DOHH2 (cell line): Measurements from ENCODE around the gene CDH4.

Experiments used
- H3F3A ChIP-seq: fragments of 200-600 bp; sonication (generic), shearing (Covaris generic); 2 replicates; pipeline ENCODE4 v1.6.0; 2016; ENCODE audit warnings: antibody characterized with exemption, mild to moderate bottlenecking; ENCODE audit not compliant: control insufficient read depth, insufficient read depth
- H3K27ac ChIP-seq: fragments of 200-600 bp; sonication (generic); 2 replicates; pipeline ENCODE4 v1.5.1; 2014; ENCODE audit warnings: low read depth, mild to moderate bottlenecking, low read length, moderate library complexity
- H3K27me3 ChIP-seq: fragments of 200-600 bp; sonication (generic); 2 replicates; pipeline ENCODE4 v1.6.1; 2014; ENCODE audit warnings: mild to moderate bottlenecking, low read length, mixed read lengths; ENCODE audit not compliant: control insufficient read depth
- H3K36me3 ChIP-seq: fragments of 200-600 bp; sonication (generic); 2 replicates; pipeline ENCODE4 v1.6.1; 2014; ENCODE audit warnings: mild to moderate bottlenecking, low read length, moderate library complexity, mixed read lengths; ENCODE audit not compliant: control insufficient read depth
- H3K4me1 ChIP-seq: fragments of 200-600 bp; sonication (generic); 2 replicates; pipeline ENCODE4 v1.6.1; 2014; ENCODE audit warnings: mild to moderate bottlenecking, low read length, mixed read lengths; ENCODE audit not compliant: control insufficient read depth
- H3K4me2 ChIP-seq: fragments of 200-600 bp; sonication (generic); 2 replicates; pipeline ENCODE4 v1.6.0; 2014; ENCODE audit warnings: mild to moderate bottlenecking, low read length, moderate library complexity
- H3K4me3 ChIP-seq: fragments of 200-600 bp; sonication (generic); 2 replicates; pipeline ENCODE4 v1.5.1; 2014; ENCODE audit warnings: mild to moderate bottlenecking, low read length, mixed read lengths
- H3K79me2 ChIP-seq: fragments of 200-600 bp; sonication (generic); 2 replicates; pipeline ENCODE4 v1.6.1; 2014; ENCODE audit warnings: mild to moderate bottlenecking, low read length, mixed read lengths; ENCODE audit not compliant: control insufficient read depth
- H3K9me2 ChIP-seq: fragments of 200-600 bp; sonication (generic); replicated peaks from 2 replicates; pipeline ENCODE4 v1.6.1; 2014; ENCODE audit warnings: mild to moderate bottlenecking, low read length, mixed read lengths; ENCODE audit not compliant: control insufficient read depth
- H3K9me3 ChIP-seq: fragments of 200-600 bp; sonication (generic); 2 replicates; pipeline ENCODE4 v1.6.1; 2014; ENCODE audit warnings: antibody characterized with exemption, low read length, mixed read lengths; ENCODE audit not compliant: control insufficient read depth, insufficient read depth
- H4K20me1 ChIP-seq: fragments of 200-600 bp; sonication (generic); 2 replicates; pipeline ENCODE4 v1.6.0; 2014; ENCODE audit warnings: low read depth, mild to moderate bottlenecking, antibody characterized with exemption, low read length, moderate library complexity; ENCODE audit not compliant: control insufficient read depth, insufficient read depth
- EZH2phosphoT487 ChIP-seq: fragments of 200-600 bp; sonication (generic); IDR thresholded peaks from 2 replicates; pipeline ENCODE4 v1.6.1; 2017; ENCODE audit warnings: borderline replicate concordance, mild to moderate bottlenecking, antibody characterized with exemption, low read length, moderate library complexity, mixed read lengths
- TF ChIP-seq, protein P1 (sequence below): fragments of 200-600 bp; sonication (generic); IDR thresholded peaks from one replicate; pipeline ENCODE4 v1.5.1; 2014; ENCODE audit warnings: antibody characterized with exemption, mild to moderate bottlenecking, low read depth, low read length; ENCODE audit not compliant: poor library complexity, severe bottlenecking

CDH4 gene

DNA sequence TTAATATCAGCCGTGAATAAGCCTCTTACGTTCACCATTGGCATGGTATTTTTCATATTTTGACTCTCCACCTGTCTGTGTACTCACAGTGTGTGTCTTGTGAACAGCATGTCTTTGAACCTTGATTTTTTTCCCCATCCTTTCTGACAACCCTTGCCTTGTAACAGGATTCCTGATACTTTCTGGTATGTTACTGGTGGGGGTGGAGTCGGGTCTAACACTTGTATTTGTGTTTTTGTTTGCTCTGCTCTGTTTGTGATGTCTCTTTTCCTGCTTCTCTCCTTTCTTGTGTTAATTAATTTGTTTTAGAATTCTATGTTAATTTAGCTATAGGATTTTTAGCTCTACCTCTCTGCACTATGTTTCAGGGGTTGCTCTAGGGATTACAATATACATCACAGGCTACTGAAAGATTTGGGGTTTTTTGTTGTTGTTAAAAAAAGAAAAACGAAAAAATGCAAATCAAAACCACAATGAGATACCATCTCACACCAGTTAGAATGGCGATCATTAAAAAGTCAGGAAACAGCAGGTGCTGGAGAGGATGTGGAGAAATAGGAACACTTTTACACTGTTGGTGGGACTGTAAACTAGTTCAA, 245.1 kb downstream of the CDH4 start:
- no peaks in the 10 kb centered on the region for H3K79me2 ChIP-seq
- peak overlapping the region; percentile 61 for H3K4me3 ChIP-seq
- H3K27ac ChIP-seq, result peak overlapping the region; percentile 82
- H3K9me3 ChIP-seq, result no peaks in the 10 kb centered on the region; the same call in 1 of the 2 replicates
- no peaks in the 10 kb centered on the region for H4K20me1 ChIP-seq
- H3K4me2 ChIP-seq, result peak overlapping the region; percentile 76
- no peaks in the 10 kb centered on the region for H3K36me3 ChIP-seq
- no peaks in the 10 kb centered on the region for H3K9me2 ChIP-seq
- H3K27me3 ChIP-seq, result no peaks in the 10 kb centered on the region
- no peaks in the 10 kb centered on the region for H3F3A ChIP-seq
- TF ChIP-seq, protein P1, sequence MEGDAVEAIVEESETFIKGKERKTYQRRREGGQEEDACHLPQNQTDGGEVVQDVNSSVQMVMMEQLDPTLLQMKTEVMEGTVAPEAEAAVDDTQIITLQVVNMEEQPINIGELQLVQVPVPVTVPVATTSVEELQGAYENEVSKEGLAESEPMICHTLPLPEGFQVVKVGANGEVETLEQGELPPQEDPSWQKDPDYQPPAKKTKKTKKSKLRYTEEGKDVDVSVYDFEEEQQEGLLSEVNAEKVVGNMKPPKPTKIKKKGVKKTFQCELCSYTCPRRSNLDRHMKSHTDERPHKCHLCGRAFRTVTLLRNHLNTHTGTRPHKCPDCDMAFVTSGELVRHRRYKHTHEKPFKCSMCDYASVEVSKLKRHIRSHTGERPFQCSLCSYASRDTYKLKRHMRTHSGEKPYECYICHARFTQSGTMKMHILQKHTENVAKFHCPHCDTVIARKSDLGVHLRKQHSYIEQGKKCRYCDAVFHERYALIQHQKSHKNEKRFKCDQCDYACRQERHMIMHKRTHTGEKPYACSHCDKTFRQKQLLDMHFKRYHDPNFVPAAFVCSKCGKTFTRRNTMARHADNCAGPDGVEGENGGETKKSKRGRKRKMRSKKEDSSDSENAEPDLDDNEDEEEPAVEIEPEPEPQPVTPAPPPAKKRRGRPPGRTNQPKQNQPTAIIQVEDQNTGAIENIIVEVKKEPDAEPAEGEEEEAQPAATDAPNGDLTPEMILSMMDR, result no peak
- no peak for TF ChIP-seq EZH2phosphoT487
- peaks cover 58% of the 10 kb centered on the region for H3K4me1 ChIP-seq

DNA sequence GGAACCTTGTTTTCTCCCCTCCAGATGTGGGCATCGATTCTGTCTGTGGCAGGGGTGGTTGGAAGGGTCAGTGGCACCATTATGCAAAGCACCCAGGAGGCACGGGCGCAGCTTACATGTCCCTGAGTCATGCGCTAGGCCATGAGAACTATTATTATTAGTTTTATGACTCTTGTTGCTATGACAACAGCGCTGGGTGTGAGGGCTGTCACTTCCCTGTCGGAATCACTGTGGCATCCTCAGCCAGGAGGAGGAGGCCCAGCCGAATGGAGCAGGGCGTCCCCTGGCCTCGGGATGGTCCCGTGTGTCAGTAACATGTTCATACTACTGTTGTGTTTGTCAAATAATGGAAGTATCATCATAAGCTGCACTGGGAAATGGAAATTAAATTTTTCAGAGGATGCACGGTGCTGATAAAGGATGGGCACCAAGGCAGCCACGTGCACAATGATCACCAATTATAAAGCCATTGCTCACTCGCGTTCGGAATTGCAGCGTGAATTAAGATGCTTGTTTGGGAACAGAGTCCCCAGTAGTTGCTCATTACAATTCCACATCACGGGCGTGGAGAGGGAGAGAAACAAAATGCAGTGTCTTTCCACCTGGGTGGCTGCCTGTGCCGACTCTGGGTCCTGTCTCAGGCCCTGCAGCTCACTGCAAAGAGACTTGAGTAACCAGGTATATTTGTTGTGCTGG, 247.9 kb downstream of the CDH4 start:
- Histone ChIP-seq H3K4me1 (peaks cover 58% of the 10 kb centered on the region), H3K27me3 (no peaks in the 10 kb centered on the region), H3F3A (no peaks in the 10 kb centered on the region), H3K36me3 (no peaks in the 10 kb centered on the region), H3K27ac (no peak overlapping the region), H3K9me2 (no peaks in the 10 kb centered on the region), H4K20me1 (no peaks in the 10 kb centered on the region), H3K9me3 (no peaks in the 10 kb centered on the region), H3K79me2 (no peaks in the 10 kb centered on the region), H3K4me3 (no peak overlapping the region), H3K4me2 (no peak overlapping the region)
- TF ChIP-seq EZH2phosphoT487, result no peak
- TF ChIP-seq, protein P1, result no peak

DNA sequence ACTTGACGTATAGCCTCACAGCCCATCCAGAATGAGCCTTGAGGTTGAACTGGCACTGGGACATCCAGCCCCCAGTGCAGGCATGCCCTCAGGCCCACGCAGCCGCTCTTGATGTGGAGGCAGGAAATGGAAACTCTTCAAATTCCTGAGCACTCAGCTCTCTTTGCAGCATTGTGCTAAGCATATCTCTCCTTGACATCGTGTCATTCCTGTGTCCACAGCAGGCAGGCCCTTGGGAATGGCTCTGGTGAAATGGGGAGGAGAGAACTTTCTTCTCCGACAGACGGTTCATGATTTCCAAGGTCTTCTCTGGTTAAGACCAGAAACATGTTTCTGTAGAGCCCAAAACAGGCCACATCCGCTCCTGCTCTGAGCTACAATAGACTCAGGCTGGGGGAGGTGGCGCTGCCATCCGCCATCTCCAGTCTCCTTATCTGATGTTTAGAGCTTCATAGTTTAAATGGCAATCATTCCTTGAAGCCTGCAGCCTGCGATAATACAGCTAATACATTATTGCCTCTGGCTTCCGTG, 248.8 kb downstream of the CDH4 start:
- no peaks in the 10 kb centered on the region for H3K9me2 ChIP-seq
- no peaks in the 10 kb centered on the region for H3F3A ChIP-seq
- H3K36me3 ChIP-seq, result no peaks in the 10 kb centered on the region
- TF ChIP-seq EZH2phosphoT487, result no peak
- TF ChIP-seq, protein P1, result no peak
- H3K27ac ChIP-seq, result no peak overlapping the region
- H3K4me2 ChIP-seq, result peak overlapping the region; percentile 14; the same call in 1 of the 2 replicates
- H3K79me2 ChIP-seq, result no peaks in the 10 kb centered on the region
- no peaks in the 10 kb centered on the region for H4K20me1 ChIP-seq
- no peaks in the 10 kb centered on the region for H3K27me3 ChIP-seq
- H3K4me3 ChIP-seq, result no peak overlapping the region
- no peaks in the 10 kb centered on the region for H3K9me3 ChIP-seq
- peaks cover 51% of the 10 kb centered on the region for H3K4me1 ChIP-seq
